ENCODE measurements around the gene S100A7.

S100A7 gene

DNA sequence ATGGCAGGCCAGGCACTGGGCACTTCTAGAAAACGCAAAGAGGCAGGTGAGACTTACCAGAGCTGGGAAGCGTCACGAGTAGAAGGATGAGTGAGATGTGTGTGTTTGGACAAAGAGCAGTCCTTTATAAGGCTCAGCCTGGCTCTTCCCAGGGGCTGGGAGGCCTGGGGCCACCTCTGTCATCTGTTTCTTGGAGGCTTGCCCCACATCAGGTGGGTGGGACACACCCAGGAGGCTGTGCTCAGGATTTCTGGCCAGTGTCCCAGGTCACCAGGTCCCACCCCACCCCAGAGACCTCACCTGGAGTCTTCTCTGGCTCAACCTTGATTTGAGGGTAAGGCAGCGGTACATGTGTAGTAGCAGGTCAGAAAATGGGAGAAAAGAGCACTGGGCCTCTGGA lies at the start of gene S100A7:
TSS of gene S100A7 (minus strand) at position 101 of the 400 bp plus-strand sequence. CDS start 1,638 bp downstream, outside the sequence.
- no peak for DNase-seq

DNA sequence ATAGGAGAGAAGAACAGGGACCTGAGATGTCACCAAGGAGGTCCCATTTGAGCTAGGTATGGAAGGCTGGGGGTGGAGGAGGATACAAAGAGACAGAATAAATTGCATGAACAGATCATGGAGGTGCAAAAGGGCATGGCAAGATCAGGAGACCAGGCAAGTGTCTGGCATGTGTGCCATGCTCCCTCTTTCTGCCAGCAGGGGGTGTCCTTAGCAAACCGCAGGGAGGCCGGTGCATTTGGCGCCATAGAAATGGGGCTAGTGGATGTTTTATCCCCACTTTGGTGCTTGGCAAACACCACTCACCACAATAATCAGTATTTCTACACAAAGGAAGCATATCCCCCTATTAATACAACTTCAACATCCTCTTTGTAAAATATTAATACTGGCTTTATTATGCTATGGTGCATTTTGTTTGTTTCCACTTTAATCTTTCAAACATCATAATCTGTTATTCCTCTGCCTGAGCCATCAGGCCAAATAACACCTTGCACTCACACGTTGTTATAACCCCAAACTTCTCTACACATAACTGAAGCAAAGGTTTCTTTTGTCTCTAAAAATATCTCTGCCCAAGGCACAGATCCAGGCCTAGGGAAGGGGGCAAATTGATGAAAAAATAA lies 49.4 kb upstream of the S100A7 start:
- DNase-seq = peak; percentile 56 to 63

DNA sequence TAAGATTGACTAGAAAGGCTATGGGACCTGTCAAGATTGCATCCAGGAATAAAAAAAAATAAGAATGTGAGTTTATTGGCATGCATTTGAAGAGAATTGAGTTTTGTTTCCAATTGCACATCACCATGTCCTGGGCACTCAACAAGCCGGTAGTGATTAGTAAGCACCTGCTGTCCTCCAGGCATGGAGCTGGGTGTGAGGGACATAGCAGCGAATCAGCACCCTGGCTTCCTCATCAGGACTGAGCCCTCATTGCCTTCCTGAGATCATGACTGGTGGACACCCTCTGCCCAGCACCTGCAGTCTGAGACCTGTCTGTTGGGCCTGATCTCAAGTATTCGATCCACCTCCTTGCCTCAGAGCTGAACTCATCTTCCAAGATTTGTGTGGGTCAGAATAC lies 48.6 kb upstream of the S100A7 start:
- DNase-seq = no peak

DNA sequence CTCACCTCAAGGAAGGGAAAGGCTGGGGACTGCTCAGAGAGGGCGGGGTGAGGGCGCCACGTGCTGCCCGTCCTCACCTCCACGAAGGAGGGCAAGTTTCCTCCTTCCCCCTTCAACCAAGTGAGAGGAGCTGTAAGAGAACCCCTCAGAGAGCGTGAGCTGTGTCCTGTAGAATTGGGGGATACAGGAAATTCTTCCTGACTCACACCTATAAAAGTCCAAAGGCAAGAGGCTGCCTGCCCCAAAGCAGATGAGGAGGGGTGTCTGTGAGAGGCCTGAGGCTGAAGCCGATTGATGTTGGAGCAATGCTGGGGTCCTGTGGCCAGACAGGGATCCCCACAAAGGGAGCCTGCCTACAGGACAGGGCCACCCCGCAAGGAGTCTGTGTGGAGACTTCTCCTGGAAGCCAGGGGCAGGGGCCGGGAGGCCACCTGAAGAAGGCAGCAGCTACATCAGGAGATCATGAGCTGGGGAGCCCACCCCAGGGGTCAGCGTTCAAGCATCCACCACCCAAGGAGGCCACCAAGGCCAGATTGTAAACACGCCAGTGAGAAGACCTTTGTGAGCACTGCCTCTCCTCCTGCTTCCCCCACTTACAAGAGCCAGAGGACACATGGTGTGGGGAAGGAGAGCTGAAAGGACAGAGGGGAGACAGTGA lies 47.6 kb upstream of the S100A7 start:
- no peak for DNase-seq

GRCh38 chr1:153506831-153507413 lies 46.5 kb upstream of the S100A7 start:
- DNase-seq = no peak

DNA sequence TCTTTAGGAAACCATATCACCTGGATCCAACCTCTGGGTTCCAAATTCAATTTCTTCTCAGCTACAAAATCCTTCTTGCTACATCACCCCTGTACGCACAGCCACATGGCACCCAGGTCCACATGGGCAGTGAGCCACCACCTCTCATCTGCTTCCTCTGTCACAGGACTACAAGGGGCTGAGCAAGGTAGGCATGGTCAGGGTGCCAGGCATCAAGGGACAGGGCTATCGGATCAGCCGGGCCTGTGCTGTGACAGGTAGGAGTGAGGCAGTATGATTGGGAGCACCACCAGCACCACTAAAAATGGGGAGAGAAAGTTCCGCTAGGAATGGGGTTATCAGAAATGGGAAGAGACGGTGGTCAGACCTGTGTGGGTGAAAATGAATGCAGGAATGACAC lies 45.9 kb upstream of the S100A7 start:
- DNase-seq = no peak

GRCh38 chr1:153505576-153505975 lies 45.1 kb upstream of the S100A7 start:
- DNase-seq = no peak

GRCh38 chr1:153503766-153504165 lies 43.3 kb upstream of the S100A7 start:
- DNase-seq = no peak

DNA sequence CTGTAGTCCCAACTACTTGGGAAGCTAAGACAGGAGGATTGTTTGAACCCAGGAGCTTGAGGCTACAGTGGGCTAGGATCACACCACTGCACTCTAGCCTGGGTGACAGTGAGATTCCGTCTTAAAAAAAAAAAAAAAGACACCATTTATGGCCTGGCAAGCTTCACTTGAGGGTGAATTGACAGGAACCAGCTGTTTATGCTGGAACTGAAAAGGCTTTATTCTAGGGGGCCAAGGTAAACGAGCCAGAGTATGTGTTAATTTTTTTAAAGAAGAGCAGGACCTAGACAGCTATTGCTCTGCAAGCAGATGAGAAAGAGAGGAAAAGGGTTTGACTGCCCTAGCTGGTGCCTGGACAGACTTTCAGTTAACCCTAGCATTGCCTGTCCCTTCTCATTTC lies 38.3 kb upstream of the S100A7 start:
- no peak for DNase-seq

- DNase-seq = no peak
Observed at GRCh38 chr1:153495536-153495935, 35.1 kb upstream of the S100A7 start.

- peak; percentile 64 to 80 for DNase-seq
Observed at GRCh38 chr1:153494976-153495535, 34.6 kb upstream of the S100A7 start.

GRCh38 chr1:153493343-153493960 lies 33.0 kb upstream of the S100A7 start:
- DNase-seq = no peak

DNA sequence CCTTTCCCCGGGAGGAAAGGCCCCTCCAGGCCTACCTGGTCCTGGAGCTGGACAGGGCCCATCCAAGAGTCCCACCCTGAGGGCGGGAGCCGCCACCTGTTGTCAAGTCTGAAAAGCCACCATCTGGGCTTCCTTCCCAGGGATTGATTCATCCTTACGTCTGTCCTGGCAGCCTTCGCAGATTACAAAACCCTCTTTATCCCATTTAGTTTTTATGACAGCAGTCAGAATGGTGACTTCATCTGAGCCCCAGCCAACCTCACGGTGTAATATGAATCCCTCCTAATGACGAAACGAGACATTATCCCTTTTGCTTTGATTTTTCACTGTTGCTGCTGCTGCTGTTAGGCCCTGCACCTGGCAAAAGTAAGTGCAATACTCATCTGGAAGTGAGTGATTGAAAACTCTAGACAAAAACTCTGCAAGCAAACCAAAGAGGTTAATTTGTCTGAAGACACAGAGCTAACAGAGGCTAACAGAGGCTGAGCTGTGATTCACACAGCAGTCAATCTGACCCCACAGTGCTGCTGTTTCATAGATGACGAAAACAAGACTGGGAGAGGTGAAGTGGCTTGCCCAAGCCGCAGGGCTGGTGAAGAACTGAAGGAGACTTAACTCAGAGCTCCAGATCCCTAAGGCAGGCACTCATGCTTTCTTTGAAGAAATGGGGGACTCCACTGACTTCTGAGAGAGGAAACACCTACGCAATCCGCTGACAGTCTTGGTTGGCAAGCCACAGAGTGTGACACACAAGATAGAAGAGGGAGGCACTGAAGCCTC lies 30.0 kb upstream of the S100A7 start:
- no peak for DNase-seq

GRCh38 chr1:153488731-153489130 lies 28.3 kb upstream of the S100A7 start:
- no peak for DNase-seq

GRCh38 chr1:153487707-153488106 lies 27.3 kb upstream of the S100A7 start:
- DNase-seq = no peak

GRCh38 chr1:153485863-153486262 lies 25.4 kb upstream of the S100A7 start:
- no peak for DNase-seq

DNA sequence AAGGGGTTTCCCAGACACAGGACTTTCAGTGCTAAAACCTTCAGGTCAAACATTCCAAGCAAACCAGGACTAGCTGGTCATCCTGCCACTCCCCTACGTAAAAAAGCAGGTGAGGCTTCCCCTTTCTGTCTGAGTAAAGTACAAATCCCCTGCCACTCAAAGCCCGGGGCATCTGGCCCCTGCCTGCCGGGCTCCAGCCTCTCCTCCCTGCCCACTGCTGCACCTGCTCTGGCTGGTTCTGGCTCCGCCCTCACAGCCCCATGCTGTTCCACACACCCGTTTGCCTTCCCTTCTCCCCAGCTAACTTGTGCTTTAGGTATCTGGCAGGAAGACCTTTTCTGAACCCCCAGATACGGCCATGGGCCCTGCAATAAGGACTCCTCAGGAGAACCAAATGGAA lies 23.3 kb upstream of the S100A7 start:
- DNase-seq = no peak

GRCh38 chr1:153481124-153481523 lies 20.7 kb upstream of the S100A7 start:
- no peak for DNase-seq

DNA sequence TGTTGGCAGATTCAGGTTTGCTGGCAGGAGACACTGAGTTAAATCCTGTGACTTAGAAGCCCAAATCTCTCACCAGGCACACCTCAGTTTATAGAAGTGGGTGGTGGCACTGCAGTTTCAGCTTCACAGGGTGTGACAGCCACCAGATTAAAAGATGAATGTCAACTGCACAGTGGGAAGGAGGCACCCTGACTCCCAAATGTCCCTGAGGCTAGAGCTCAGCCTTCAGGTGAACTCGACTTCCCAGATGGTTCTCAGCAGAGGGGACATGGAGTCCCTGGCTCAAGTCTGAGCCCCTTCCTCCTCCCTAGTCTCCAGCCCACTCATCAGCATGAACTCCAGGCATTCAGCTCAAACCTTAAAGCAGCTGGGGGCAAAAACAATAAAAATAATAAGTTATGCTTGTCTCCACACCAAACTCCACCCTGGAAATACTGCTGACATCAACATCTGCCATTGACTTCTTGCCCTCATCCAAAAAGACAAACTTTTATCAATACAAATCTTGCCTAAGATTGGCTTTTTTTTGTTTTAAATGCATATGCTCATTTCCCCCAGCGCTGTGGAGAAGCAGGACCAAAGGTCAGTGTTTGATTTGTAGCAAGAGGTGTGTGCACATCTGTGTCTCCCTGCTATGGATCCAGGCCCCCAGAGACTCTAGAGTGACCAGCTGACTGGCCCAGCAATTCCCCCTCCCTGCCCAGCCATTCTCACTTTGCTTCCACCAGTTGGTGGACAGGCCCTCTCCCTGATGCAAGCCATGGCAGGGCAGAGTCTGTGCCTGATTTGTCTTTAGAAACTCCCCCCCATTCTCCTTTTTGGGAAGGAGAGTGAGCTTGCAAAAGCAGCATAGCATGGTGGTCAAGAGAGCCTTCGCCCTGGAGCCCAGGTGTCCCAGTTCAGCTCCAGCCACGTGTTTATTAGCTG lies 18.5 kb upstream of the S100A7 start:
- DNase-seq = no peak

- no peak for DNase-seq
Observed at GRCh38 chr1:153478047-153478691, 17.7 kb upstream of the S100A7 start.

- DNase-seq = no peak
Observed at GRCh38 chr1:153476491-153477093, 16.1 kb upstream of the S100A7 start.

Data from stimulated activated CD4-positive, alpha-beta T cell treated with anti-CD3 and anti-CD28 coated beads, Interleukin-4, amount 100 ng/mL, for 4 hours (primary cell).